Measurements from ENCODE around the gene ZSWIM6.

ZSWIM6 gene

GRCh38 chr5:61496446-61496845 lies 164.4 kb downstream of the ZSWIM6 start:
- no peak for DNase-seq

- DNase-seq, result no peak
These were observed 164.8 kb downstream of the ZSWIM6 start for GRCh38 chr5:61496860-61497259.

GRCh38 chr5:61498121-61498520 lies 166.1 kb downstream of the ZSWIM6 start:
- DNase-seq, result no peak

- DNase-seq, result no peak
These were observed 169.9 kb downstream of the ZSWIM6 start for GRCh38 chr5:61501971-61502370.

- DNase-seq, result no peak
These were observed 172.2 kb downstream of the ZSWIM6 start for GRCh38 chr5:61504143-61504770.

- DNase-seq, result no peak
These were observed 173.2 kb downstream of the ZSWIM6 start for GRCh38 chr5:61505281-61505680.

GRCh38 chr5:61507232-61507631 lies 175.2 kb downstream of the ZSWIM6 start:
- DNase-seq, result no peak

GRCh38 chr5:61516946-61517345 lies 184.9 kb downstream of the ZSWIM6 start:
- no peak for DNase-seq

GRCh38 chr5:61519728-61520277 lies 187.7 kb downstream of the ZSWIM6 start:
- no peak for DNase-seq

GRCh38 chr5:61523073-61523472 lies 191.0 kb downstream of the ZSWIM6 start:
- no peak for DNase-seq

GRCh38 chr5:61523997-61524396 lies 191.9 kb downstream of the ZSWIM6 start:
- no peak for DNase-seq

- DNase-seq, result no peak
These were observed 193.6 kb downstream of the ZSWIM6 start for GRCh38 chr5:61525512-61526206.

GRCh38 chr5:61526207-61526519 lies 194.1 kb downstream of the ZSWIM6 start:
- DNase-seq, result no peak

GRCh38 chr5:61532983-61533382 lies 200.9 kb downstream of the ZSWIM6 start:
- DNase-seq, result no peak

- no peak for DNase-seq
These were observed 202.6 kb downstream of the ZSWIM6 start for GRCh38 chr5:61534481-61535267.

GRCh38 chr5:61535828-61536227 lies 203.8 kb downstream of the ZSWIM6 start:
- no peak for DNase-seq

GRCh38 chr5:61536922-61537321 lies 204.9 kb downstream of the ZSWIM6 start:
- DNase-seq, result no peak

GRCh38 chr5:61538722-61539501 lies 206.9 kb downstream of the ZSWIM6 start:
- no peak for DNase-seq

- no peak for DNase-seq
These were observed 217.5 kb downstream of the ZSWIM6 start for GRCh38 chr5:61549530-61549929.

GRCh38 chr5:61551637-61552313 lies 219.7 kb downstream of the ZSWIM6 start:
- DNase-seq, result no peak

- no peak for DNase-seq
These were observed 227.1 kb downstream of the ZSWIM6 start for GRCh38 chr5:61559146-61559545.

- DNase-seq, result no peak
These were observed 227.7 kb downstream of the ZSWIM6 start for GRCh38 chr5:61559722-61560121.

Measured in SW 1271 (cell line).